Transverse colon (tissue), 4 donors: ENCODE data around the gene ARIH1.

Experiments
- CTCF ChIP-seq, 5 experiments: fragments of 200-600 bp in 3 of 5; fragments of 450-650 bp in 2 of 5; sonication (generic) in 3 of 5; IDR thresholded peaks; 1 replicate in 2 of 5; 2 replicates in 3 of 5; pipeline ENCODE4 v1.5.1; 2016 to 2017; ENCODE audit warnings: antibody characterized with exemption in 5 of 5, inconsistent platforms in 3 of 5, mild to moderate bottlenecking in 2 of 5, moderate library complexity in 1 of 5
- EP300 ChIP-seq: sonication (generic); formaldehyde crosslinking; IDR thresholded peaks from one replicate; pipeline ENCODE4 v1.6.1; 2017; ENCODE audit warnings: antibody characterized with exemption, low read depth
- POLR2A ChIP-seq: fragments of 450-650 bp; IDR thresholded peaks from one replicate; pipeline ENCODE4 v1.6.1; 2016; ENCODE audit warnings: antibody characterized with exemption, mild to moderate bottlenecking, moderate library complexity
- POLR2AphosphoS5 ChIP-seq, 3 donors: sonication (generic); formaldehyde crosslinking; IDR thresholded peaks; one replicate each; pipeline ENCODE4 v1.6.1; 2016; ENCODE audit warnings: antibody characterized with exemption in 3 of 3

- TF ChIP-seq POLR2AphosphoS5 (IDR thresholded peaks at IDR 0.05): no peak
- no peak for TF ChIP-seq EP300
- no peak for TF ChIP-seq POLR2A
- no peak for TF ChIP-seq CTCF (IDR thresholded peaks at IDR 0.05)
Observed at GRCh38 chr15:72509484-72509883, 35.4 kb downstream of the ARIH1 start.
